ENCODE results near the gene SH2D7.
"Not testable (repeated sequence)": the region's sequence is repeated elsewhere in the genome, so short reads cannot be mapped to it uniquely, and the experiment has no call there.

SH2D7 gene

DNA sequence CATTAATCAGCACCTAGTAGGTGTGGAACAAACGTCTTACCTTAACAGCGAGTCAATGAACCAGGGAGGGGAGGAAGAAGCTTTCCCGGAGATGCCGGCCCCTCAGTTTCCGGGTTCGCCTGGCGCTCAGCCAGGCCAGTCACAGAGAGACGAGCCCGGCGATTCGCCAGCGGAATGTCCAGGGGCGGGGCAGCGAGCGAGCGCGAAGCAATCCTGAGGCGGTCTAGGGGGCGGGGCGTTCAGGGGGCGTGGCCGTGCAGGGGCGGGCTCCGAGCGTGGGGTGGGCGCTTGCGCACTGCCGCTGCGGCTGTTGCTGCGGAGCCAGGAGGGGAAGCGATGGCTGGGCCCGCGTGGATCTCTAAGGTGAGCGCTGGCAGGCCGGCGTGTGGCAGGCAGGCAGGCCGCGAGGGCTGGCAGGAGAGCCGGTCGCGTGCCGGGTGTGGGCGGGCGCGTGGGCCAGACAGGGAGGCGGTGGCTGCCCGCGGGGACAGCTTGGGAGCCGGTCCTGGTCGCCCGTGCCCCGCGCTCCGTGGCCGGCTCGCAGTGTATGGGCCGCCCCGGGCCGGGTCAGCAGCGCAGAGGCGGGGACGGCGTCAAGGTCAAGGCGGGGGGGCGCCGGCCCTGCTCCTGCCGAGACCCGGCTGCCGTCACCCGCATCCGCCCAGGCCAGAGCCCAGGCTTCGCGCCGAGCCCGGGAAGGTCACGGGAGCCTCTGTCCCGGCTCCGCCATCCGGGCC is 56.9 kb downstream of the SH2D7 start, which contains the start of gene IDH3A:
Gene IDH3A (plus strand): TSS at position 295 of the 737 bp plus-strand sequence. CDS start 42 bp downstream, at position 337.
- Mint-ChIP-seq H3K4me1 (ENCODE audit: low read depth) (peaks cover 40% of the 10 kb centered on the region), H3K9me3 (ENCODE audit: low read depth) (no peaks in the 10 kb centered on the region), H3K27me3 (no peaks in the 10 kb centered on the region), H3K4me3 (peak within 1 kb of the TSS; percentile 99), H3K36me3 (no peaks in the 10 kb centered on the region), H3K27ac (peak within 1 kb of the TSS; percentile 92)

GRCh38 chr15:78149805-78150751 is 57.7 kb downstream of the SH2D7 start:
- Mint-ChIP-seq H3K9me3 (ENCODE audit: low read depth) (no peaks in the 10 kb centered on the region), H3K27ac (peak overlapping the region; percentile 92), H3K36me3 (no peaks in the 10 kb centered on the region), H3K4me3 (peak overlapping the region; percentile 99), H3K27me3 (no peaks in the 10 kb centered on the region), H3K4me1 (ENCODE audit: low read depth) (peaks cover 41% of the 10 kb centered on the region)

DNA sequence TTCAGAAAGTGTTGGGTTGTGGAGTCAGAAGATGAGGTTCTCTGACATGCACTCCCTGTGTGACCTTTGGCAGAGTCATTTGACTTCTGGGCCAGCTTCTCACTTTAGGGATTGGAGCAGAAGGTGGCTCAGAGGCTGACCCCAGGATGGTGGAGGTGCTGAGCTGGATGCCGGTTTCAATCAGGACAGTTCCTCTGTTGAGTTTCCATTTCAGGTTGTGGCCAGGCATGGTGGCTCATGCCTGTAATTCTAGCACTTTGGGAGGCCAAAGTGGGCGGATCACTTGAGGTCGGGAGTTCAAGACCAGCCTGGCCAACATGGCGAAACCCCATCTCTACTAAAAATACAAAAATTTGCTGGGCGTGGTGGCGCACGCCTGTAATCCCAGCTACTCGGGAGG is 58.7 kb downstream of the SH2D7 start:
- H3K27ac Mint-ChIP-seq = peak overlapping the region; percentile 22
- peak overlapping the region; percentile 99 for H3K4me3 Mint-ChIP-seq
- H3K9me3 Mint-ChIP-seq (ENCODE audit: low read depth); H3K27me3 Mint-ChIP-seq; H3K36me3 Mint-ChIP-seq: not testable (repeated sequence)
- peaks cover 42% of the 10 kb centered on the region for H3K4me1 Mint-ChIP-seq (ENCODE audit: low read depth)
